NCI-H1694 treated with DMSO at 0.1 percent for 48 hours (cell line): ENCODE results near the gene LONP1.

ENCODE experiments used
- DNase-seq: peaks from one replicate; lab custom pipeline; 2025; lab: John Stamatoyannopoulos, UW

LONP1 gene

GRCh38 chr19:5679289-5680083, 40.5 kb downstream of the LONP1 start:
- DNase-seq = no peak

DNA sequence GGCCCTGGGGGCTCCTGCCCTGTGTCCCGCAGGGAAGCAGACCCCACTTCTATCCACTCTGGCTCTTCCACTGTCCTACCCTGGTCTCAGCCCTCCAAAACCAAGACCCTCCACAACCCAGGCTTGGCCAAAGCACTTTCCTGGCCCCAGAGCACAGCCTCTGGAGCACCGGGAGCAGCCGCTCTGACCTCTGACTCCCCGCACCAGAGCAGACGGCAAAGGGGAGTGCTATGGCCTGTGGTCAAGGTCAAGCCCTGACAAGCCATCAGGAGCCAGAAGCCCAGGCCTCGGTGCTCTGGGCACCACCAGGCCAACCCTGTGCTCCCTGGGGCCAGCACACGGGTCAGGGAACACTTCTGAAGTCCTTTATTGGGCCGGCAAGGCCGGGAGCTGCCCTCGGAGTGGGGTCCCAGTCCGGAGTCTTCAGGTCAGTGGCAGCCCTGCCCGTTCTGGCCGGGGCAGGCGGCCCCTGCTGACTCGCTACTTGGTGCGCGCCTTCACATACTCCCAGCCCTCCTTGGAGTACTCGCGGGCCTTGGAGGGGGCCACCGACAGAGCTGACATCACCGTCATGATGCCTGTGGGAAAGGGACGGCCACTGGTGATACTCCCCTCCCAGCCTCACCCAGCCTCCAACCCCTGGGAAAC, 41.8 kb downstream of the LONP1 start:
- no peak for DNase-seq

DNA sequence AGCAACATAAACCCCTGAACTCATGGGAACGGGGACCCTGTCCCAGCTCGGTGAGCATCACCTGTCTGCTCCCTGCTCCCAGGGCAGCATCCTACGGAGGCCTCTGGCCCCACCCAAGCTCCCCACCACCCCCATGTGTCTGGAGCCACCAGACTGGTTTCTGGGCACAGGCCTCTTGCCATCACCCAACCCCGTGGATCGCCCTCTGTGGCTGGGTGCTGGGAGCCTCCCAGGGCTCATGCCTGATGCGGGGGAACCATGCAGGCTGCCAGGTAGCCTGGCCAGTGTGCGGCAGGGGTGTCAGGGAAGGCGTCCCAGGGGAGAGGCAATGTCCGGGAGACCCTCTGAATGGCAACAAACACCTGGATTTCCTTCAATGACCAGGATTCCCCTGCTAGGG, 42.4 kb downstream of the LONP1 start:
- DNase-seq = no peak

DNA sequence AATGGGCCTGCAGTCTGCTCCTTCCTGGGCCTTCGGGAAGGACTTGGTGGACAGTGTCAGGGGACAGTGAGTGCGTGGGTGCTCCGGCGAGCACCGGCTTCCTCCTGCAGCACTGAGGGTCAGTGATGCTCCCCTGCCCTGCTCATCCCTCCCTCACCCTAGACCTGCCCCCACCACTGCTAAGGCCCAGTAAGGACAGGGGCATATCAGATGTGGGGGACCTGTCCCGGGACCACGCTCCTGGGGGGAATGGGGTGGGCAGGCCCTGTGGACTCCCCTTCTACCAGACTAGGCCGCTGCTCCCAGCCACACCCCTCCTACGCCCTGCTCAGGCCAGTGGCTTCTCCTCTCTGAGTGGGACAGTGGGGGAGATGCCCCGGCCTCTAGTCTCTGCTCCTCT, 42.8 kb downstream of the LONP1 start:
- DNase-seq = no peak

DNA sequence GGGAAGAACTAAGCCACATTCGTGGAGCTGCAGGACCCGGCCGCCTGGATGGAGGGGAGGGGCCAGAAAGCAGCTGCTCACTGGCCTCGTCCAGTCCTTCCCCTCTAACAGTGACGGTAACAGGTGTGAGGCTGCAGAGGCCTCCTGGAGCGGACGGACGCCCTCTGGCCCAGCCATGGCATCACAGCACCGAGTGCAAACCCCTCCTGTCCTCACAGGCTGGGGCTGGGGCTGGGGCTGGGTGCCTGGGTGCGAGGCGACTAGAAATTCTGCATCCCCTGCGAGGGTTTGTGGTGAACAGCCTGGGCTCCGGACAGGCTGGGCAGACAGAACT, 43.2 kb downstream of the LONP1 start:
- DNase-seq = no peak

GRCh38 chr19:5676105-5676771, 43.7 kb downstream of the LONP1 start:
- DNase-seq = no peak

DNA sequence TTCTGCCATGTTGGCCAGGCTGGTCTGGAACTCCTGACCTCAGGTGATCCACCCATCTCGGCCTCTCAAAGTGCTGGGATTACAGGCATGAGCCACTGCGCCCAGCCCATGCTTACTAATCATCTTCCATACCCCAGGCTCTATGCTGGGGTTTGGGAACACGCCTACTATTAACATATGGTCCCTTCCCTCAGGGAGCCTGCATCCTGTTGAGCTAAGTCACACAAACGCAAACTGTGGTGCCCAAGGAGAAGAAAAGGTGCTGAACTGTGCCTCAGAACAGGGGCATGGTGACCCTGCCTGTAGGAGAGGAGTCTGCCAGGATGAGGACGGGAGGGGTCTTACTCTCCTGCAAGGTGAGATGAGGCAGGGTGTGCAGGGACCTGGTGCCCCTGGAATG, 45.2 kb downstream of the LONP1 start:
- DNase-seq = no peak

DNA sequence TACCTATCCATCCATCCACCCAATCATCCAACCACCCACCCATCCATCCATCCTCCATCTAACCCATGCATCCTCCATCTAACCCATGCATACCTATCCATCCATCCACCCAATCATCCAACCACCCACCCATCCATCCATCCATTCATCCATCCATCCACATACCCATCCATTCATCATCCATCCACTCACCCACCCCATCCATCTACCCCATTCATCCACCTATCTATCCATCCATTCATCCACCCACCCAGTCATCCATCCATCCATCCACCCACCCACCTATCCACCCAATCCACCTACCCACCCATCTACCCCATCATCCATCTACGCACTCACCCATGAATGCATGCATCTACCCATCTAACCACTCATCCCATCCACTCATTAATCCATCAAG, 46.2 kb downstream of the LONP1 start:
- DNase-seq = no peak

DNA sequence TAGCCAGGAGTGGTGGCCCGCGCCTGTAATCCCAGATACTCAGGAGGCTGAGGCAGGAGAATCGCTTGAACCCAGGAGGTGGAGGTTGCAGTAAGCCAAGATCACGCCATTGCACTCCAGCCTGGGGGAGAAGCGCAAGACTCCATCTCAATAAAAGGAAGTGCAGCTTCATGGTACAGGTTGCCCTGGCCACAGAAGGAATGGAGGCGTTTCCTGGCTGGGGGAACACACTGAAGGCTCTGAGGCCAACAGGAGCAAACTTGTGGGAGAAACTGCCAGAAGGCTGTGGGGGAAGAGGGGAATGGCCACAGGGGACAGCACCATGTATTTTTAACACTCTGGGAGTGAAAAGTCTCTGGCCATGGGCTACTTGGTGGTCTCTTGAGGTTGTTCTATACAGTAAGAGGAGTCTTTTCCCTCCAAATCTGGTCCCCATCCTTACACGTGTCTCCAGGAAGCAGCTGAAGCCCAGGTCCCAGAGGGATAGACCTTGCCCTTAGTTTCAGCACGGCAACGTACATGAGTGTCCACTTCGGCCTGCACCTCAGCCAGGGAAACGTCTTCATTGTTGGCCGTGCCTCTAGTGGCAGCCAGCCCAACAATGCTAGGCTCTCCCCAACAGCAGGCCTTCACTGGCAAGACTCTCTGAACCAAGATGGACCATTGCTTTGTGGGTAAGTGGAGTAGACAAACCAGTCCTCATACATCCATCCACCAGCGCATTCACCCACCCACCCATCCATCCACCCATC, 47.1 kb downstream of the LONP1 start:
- no peak for DNase-seq

- DNase-seq = no peak
Observed at GRCh38 chr19:5671600-5671999, 48.3 kb downstream of the LONP1 start.

GRCh38 chr19:5669212-5669611, 50.7 kb downstream of the LONP1 start:
- DNase-seq = no peak

DNA sequence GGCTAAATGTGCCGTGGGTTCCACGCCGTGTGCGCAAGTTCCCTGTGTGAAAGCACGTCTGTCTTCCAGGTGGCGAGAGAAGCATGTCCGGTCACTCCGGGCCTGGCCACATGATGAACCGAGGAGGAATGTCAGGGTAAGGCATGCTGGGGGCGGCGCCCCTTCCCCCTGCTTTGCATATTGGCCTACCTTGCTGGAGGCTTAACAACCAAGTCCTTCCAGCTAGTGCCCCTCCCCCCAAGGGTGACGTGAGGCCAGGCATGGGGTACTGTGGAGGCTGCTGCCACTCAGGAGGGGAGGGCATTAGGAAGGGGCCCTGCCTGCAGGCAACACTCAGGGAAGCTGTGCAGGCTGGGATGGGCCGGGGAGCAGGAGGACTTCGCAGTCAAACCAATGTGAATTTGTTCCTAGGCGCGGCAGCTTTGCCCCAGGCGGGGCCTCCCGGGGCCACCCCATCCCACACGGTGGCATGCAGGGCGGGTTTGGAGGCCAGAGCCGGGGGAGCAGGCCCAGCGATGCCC, 52.1 kb downstream of the LONP1 start:
- no peak for DNase-seq

DNA sequence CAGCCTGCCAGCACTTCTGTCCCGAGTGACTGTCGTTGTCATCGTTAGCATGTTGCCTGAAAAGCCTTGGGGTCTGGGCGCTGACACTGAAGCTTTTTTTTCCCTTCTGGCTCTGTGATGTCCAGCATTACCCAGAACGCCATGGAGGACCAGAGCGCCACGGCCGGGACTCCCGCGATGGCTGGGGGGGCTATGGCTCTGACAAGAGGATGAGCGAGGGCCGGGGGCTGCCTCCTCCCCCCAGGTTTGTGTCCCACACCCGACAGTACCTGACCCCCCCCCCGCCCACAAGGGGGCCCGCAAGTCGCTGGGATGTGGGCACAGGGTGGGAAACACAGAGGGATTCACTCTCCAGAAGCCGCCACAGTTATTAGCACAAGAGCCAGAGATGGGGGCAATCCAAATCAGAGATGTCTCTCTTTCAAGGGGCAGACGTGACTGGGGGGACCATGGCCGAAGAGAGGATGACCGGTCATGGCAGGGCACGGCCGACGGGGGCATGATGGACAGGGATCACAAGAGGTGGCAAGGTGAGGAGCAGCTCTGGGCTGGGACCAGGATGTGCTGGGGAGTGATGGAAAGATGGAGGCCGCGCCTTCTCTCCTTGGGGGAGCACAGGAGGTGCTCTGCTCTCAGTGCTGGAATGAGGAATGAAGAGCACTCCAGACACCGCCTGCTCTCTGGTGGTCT, 52.9 kb downstream of the LONP1 start:
- DNase-seq = no peak

GRCh38 chr19:5665781-5666513, 54.0 kb downstream of the LONP1 start:
- DNase-seq = no peak

DNA sequence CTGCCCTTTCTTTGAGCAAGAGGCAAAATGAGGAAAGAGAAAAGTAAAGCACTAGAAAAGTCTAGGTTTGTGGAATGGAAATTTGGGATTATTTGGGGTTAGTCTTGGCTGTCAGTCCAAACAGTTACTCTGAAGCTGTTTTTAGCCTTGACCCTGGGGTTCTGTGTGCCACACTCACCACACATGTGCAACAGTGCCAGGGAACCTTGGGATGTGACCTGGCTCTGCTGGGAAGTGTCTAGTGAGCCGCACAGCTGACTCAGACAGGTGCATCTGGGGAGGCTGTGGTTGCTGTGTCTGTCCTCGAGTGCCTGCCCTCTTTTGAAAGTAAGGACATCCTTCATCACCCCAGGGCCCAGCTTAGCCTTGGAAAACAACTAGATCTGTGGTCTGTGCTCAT, 55.4 kb downstream of the LONP1 start:
- no peak for DNase-seq

DNA sequence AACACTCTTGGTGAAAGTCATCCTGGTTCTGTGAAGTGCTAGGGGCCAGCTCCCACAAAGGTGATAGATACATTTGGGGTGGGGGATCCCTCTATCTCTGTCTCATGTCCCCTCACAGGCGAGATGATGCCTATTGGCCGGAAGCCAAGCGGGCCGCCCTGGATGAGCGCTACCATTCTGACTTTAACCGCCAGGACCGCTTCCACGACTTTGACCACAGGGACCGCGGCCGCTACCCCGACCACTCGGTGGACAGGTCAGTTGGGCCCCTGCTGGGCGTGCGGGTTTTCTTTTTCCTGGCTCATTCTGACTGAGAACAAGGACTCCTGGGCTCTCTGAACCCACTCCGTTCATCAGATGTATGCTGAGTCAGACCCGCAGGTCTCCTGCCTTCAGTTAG, 56.0 kb downstream of the LONP1 start:
- DNase-seq = no peak

- no peak for DNase-seq
Observed at GRCh38 chr19:5661483-5661882, 58.5 kb downstream of the LONP1 start.

- DNase-seq = no peak
Observed at GRCh38 chr19:5655412-5655811, 64.5 kb downstream of the LONP1 start.

GRCh38 chr19:5654931-5655330, 65.0 kb downstream of the LONP1 start:
- no peak for DNase-seq

DNA sequence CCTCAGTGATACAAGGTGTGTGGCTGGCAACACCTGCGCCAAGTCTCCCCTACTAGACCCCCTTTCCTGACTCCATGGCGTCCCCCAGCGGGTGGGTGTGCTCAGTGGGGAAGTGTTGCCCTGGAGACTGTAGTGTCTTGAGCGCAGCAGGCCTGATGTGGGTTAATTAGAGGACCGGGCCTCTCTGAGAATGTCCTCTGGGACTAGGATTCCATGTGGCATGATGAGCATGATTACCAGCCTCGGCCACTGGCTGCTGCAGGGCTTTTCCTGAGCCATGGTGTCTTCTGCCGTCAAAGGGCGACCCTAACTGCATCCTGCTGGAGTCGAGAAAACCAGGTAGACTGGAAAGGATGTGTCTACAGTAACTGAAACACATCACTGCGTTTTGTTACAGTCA, 67.7 kb downstream of the LONP1 start:
- DNase-seq = no peak

DNA sequence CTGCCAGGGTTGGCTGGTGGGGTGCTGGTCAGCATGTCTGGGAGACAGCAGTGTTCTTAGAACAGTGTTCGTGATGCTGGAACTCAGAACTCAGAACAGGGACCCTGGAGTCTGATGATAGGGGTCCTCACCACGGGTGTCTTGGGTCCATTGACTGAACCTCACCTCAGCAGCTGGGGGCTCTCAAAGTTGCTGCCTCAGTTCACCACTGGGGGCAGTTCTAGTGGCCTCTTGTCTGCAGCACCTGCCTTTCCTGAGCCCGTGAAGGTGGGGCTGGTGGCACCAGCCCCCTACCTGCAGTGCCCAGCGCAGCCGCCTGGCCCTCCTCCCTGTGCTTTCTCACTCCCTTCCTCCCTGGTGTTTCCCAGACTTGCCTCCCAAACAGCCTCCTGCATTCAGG, 68.6 kb downstream of the LONP1 start:
- DNase-seq = no peak
